ENCODE results near the gene SMARCAD1. TPM values are rescaled to one million over a fixed set of nuclear protein-coding genes. Genes with fewer than 3 reads are reported as not detected.
"Not testable (repeated sequence)": the region's sequence is repeated elsewhere in the genome, so short reads cannot be mapped to it uniquely, and the experiment has no call there.

SMARCAD1 gene
- total RNA-seq, 1 experiment from 2014 or later, result 34.5 TPM

- no peak for DNase-seq (ENCODE audit: low spot score)
Measured at GRCh38 chr4:94290245-94290644, 82.6 kb downstream of the SMARCAD1 start.

GRCh38 chr4:94293981-94294380, 86.3 kb downstream of the SMARCAD1 start:
- not testable (repeated sequence) for DNase-seq (ENCODE audit: low spot score)

GRCh38 chr4:94295473-94295872, 87.8 kb downstream of the SMARCAD1 start:
- not testable (repeated sequence) for DNase-seq (ENCODE audit: low spot score)

- DNase-seq (ENCODE audit: low spot score), result no peak
Measured at GRCh38 chr4:94298725-94299252, 91.1 kb downstream of the SMARCAD1 start.

- no peak for DNase-seq (ENCODE audit: low spot score)
Measured at GRCh38 chr4:94302191-94302590, 94.5 kb downstream of the SMARCAD1 start.

GRCh38 chr4:94304365-94304971, 96.8 kb downstream of the SMARCAD1 start:
- DNase-seq (ENCODE audit: low spot score), result peak; percentile 6

GRCh38 chr4:94305466-94306225, 98.0 kb downstream of the SMARCAD1 start:
- no peak for DNase-seq (ENCODE audit: low spot score)

- DNase-seq (ENCODE audit: low spot score), result no peak
Measured at GRCh38 chr4:94306713-94307112, 99.0 kb downstream of the SMARCAD1 start.

GRCh38 chr4:94307231-94307871, 99.7 kb downstream of the SMARCAD1 start:
- no peak for DNase-seq (ENCODE audit: low spot score)

- DNase-seq (ENCODE audit: low spot score), result not testable (repeated sequence)
Measured at GRCh38 chr4:94319927-94320326, 112.3 kb downstream of the SMARCAD1 start.

- DNase-seq (ENCODE audit: low spot score), result no peak
Measured at GRCh38 chr4:94325835-94326234, 118.2 kb downstream of the SMARCAD1 start.

GRCh38 chr4:94329933-94330332, 122.3 kb downstream of the SMARCAD1 start:
- no peak for DNase-seq (ENCODE audit: low spot score)

GRCh38 chr4:94332983-94333590, 125.4 kb downstream of the SMARCAD1 start:
- no peak for DNase-seq (ENCODE audit: low spot score)

GRCh38 chr4:94333866-94334265, 126.2 kb downstream of the SMARCAD1 start:
- no peak for DNase-seq (ENCODE audit: low spot score)

- no peak for DNase-seq (ENCODE audit: low spot score)
Measured at GRCh38 chr4:94334476-94334875, 126.8 kb downstream of the SMARCAD1 start.

- DNase-seq (ENCODE audit: low spot score), result no peak
Measured at GRCh38 chr4:94334962-94335361, 127.3 kb downstream of the SMARCAD1 start.

GRCh38 chr4:94336303-94336702, 128.6 kb downstream of the SMARCAD1 start:
- DNase-seq (ENCODE audit: low spot score), result no peak

GRCh38 chr4:94336791-94337190, 129.1 kb downstream of the SMARCAD1 start:
- DNase-seq (ENCODE audit: low spot score), result not testable (repeated sequence)

GRCh38 chr4:94338681-94339351, 131.2 kb downstream of the SMARCAD1 start:
- DNase-seq (ENCODE audit: low spot score), result no peak

- DNase-seq (ENCODE audit: low spot score), result no peak
Measured at GRCh38 chr4:94339779-94340178, 132.1 kb downstream of the SMARCAD1 start.
